Small intestine (tissue), 7 donors: ENCODE measurements around the gene GLIPR1. TPM values are rescaled to one million over a fixed set of nuclear protein-coding genes. Genes with fewer than 3 reads are reported as not detected.
"Not testable (repeated sequence)": the region's sequence is repeated elsewhere in the genome, so short reads cannot be mapped to it uniquely, and the experiment has no call there.

Experiments
- DNase-seq, 2 donors: peaks; one replicate each; pipeline versions ENCODE4 v3.0.0 to v3.0.0-alpha.2; 2013
- FAIRE-seq: peaks from 2 replicates; lab custom pipeline; 2012; peaks lifted over from hg19 to GRCh38; lab: Jason Lieb, UNC
- H3K27ac ChIP-seq, 3 donors: one replicate each; pipeline ENCODE4 v1.5.1; 2013; ENCODE audit warnings: low read length in 2 of 3, mild to moderate bottlenecking in 2 of 3, control low read depth in 1 of 3, inconsistent platforms in 1 of 3, low read depth in 1 of 3, moderate library complexity in 1 of 3
- H3K27me3 ChIP-seq, 3 donors: one replicate each; pipeline ENCODE4 v1.6.1; 2013; ENCODE audit warnings: low read length in 3 of 3, inconsistent platforms in 1 of 3; ENCODE audit not compliant: control insufficient read depth in 3 of 3, insufficient read depth in 3 of 3
- H3K36me3 ChIP-seq, 3 donors: one replicate each; pipeline ENCODE4 v1.6.1; 2013; ENCODE audit warnings: low read length in 3 of 3, inconsistent platforms in 1 of 3, low read depth in 1 of 3, mild to moderate bottlenecking in 1 of 3, moderate library complexity in 1 of 3; ENCODE audit not compliant: control insufficient read depth in 3 of 3, insufficient read depth in 2 of 3
- H3K4me1 ChIP-seq, 3 donors: one replicate each; pipeline ENCODE4 v1.6.1; 2013; ENCODE audit warnings: low read length in 2 of 3, inconsistent platforms in 1 of 3, low read depth in 1 of 3, mild to moderate bottlenecking in 1 of 3, moderate library complexity in 1 of 3; ENCODE audit not compliant: control insufficient read depth in 3 of 3, insufficient read depth in 2 of 3
- H3K4me3 ChIP-seq, 3 donors: one replicate each; pipeline ENCODE4 v1.5.1; 2013; ENCODE audit warnings: low read length in 3 of 3, control low read depth in 1 of 3, inconsistent platforms in 1 of 3, low read depth in 1 of 3, mild to moderate bottlenecking in 1 of 3, moderate library complexity in 1 of 3
- H3K9me3 ChIP-seq, 2 donors: one replicate each; pipeline ENCODE4 v1.6.1; 2013; ENCODE audit warnings: low read depth in 1 of 2, low read length in 1 of 2; ENCODE audit not compliant: control insufficient read depth in 2 of 2, insufficient read depth in 1 of 2
- WGBS, 3 donors: extraction: QIAGEN DNeasy Blood & Tissue Kit; methylation state at CpG; one replicate each; pipeline ENCODE4 v1.1.7; 2013; 5-methylcytosine and 5-hydroxymethylcytosine counted together
- polyA plus RNA-seq, 4 donors: library from polyadenylated mRNA; stranded (reverse) in 3 of 4; unstranded in 1 of 4; fragments of 200-250 nt in 3 of 4; fragments of 120-200 nt in 1 of 4; gene quantifications; one replicate each; pipeline versions ENCODE4 v1.2.1 to v1.2.3, GENCODE V29; 2013
- donor health status: healthy with polysubstance abuse.
- donor health status: control.
- donor health status: control.
- donor health status: Bipolar disorder and iron deficiency.
- donor health status: healthy.

GLIPR1 gene
- polyA plus RNA-seq, 4 donors, result 2.5 to 8.1 (median 3.0) TPM

DNA sequence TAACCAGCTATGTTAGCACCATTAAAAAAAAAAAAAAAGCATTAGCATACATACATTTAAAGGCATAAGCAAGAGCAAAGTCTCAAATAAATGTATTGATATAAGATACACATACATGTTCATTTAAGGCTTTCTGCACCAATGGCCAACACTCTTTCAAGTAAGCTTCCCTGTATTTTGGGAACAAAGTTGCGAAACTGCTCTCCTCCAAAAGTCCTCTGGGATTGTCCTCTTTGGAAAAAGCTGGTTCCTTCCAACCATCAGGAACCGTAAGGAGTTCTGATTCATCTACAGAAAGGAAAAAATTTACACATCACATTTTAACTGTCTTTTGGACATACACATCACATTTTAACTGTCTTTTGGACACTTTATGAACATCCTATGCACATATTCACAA, 27.6 kb downstream of the GLIPR1 start:
- WGBS, 3 donors, result 84 to 95% (median 89%) methylated on average over 2 of the region's 2 CpGs
- FAIRE-seq (no peak), DNase-seq (no peak)
- H3K9me3 ChIP-seq, result no peaks in the 10 kb centered on the region
- H3K4me1 ChIP-seq, result peaks cover 0 to 2% (median 0%) of the 10 kb centered on the region in 3 donors
- no peaks in the 10 kb centered on the region for H3K27me3 ChIP-seq
- no peak overlapping the region for H3K27ac ChIP-seq
- H3K4me3 ChIP-seq, result no peak overlapping the region
- no peaks in the 10 kb centered on the region for H3K36me3 ChIP-seq

GRCh38 chr12:75509621-75510020, 29.1 kb downstream of the GLIPR1 start:
- Histone ChIP-seq H3K27ac (no peak overlapping the region), H3K4me3 (no peak overlapping the region)
- WGBS, 3 donors, result 64 to 76% (median 76%) methylated on average over 3 to 4 of the region's 4 CpGs

GRCh38 chr12:75511116-75512048, 30.8 kb downstream of the GLIPR1 start, which contains the start of gene KRR1:
KRR1 (minus strand) TSS chr12:75511609; CDS start chr12:75511597, 12 bp downstream.
- Histone ChIP-seq H3K4me1 (peaks cover 0 to 2% (median 0%) of the 10 kb centered on the region in 3 donors), H3K27ac (peak within 1 kb of the TSS; percentile 54 to 89 (median 64)), H3K4me3 (peak within 1 kb of the TSS; percentile 52 to 97 (median 87)), H3K9me3 (no peaks in the 10 kb centered on the region), H3K27me3 (no peaks in the 10 kb centered on the region), H3K36me3 (no peaks in the 10 kb centered on the region)
- WGBS, 3 donors, result 3 to 6% (median 5%) methylated on average over 47 of the region's 47 CpGs
- peak; percentile 98 to 99 for DNase-seq
- peak; percentile 70 for FAIRE-seq

More at GRCh38 chr12:75509621-75510020, 29.1 kb downstream of the GLIPR1 start:
- Histone ChIP-seq H3K9me3 (no peaks in the 10 kb centered on the region), H3K4me1 (peaks cover 0 to 2% (median 0%) of the 10 kb centered on the region in 3 donors), H3K27me3 (no peaks in the 10 kb centered on the region), H3K36me3 (no peaks in the 10 kb centered on the region)
- DNase-seq (no peak), FAIRE-seq (no peak)

DNA sequence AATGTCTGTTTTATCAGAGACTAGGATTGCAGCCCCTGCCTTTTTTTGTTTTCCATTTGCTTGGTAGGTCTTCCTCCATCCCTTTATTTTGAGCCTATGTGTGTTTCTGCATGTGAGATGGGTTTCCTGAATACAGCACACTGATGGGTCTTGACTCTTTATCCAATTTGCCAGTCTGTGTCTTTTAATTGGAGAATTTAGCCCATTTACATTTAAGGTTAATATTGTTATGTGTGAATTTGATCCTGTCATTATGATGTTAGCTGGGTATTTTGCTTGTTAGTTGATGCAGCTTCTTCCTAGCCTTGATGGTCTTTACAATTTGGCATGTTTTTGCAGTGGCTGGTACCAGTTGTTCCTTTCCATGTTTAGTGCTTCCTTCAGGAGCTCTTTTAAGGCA, 40.7 kb downstream of the GLIPR1 start:
- H3K9me3 ChIP-seq, H3K4me3 ChIP-seq, H3K27ac ChIP-seq, H3K27me3 ChIP-seq, DNase-seq, H3K36me3 ChIP-seq, H3K4me1 ChIP-seq, FAIRE-seq: not testable (repeated sequence)

GRCh38 chr12:75522124-75522523, 41.6 kb downstream of the GLIPR1 start:
- H3K36me3 ChIP-seq, H3K27me3 ChIP-seq, H3K9me3 ChIP-seq, H3K27ac ChIP-seq, DNase-seq, H3K4me1 ChIP-seq, FAIRE-seq, H3K4me3 ChIP-seq: not testable (repeated sequence)
- WGBS, 3 donors, result 88 to 90% (median 89%) methylated on average over 5 of the region's 5 CpGs

DNA sequence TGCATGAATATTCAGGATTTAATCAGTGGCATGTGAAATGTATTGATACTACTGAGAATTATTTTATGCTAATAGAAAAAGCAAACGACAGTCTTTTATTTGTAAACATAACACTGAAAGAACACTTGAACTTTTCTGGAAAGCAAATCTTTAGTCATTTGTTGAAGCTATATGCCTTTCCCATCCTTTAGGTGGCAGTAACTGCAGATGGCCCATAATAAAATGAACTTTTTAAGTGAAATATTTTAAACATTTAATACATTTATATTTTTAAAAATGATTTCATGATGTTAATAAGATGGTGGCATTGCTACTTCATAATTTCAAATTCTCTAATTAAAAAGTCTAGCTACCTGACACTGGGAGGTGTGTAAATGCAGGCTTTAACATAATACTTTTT, 44.7 kb downstream of the GLIPR1 start:
- H3K4me1 ChIP-seq, result no peaks in the 10 kb centered on the region
- DNase-seq (no peak), FAIRE-seq (no peak)
- H3K27ac ChIP-seq, result no peak overlapping the region
- no peaks in the 10 kb centered on the region for H3K36me3 ChIP-seq
- H3K4me3 ChIP-seq, result no peak overlapping the region
- H3K27me3 ChIP-seq, result no peaks in the 10 kb centered on the region
- H3K9me3 ChIP-seq, result no peaks in the 10 kb centered on the region
- WGBS, 3 donors, result 33 to 51% (median 40%) methylated on average over 1 of the region's 1 CpG

- H3K27me3 ChIP-seq, result no peaks in the 10 kb centered on the region
- FAIRE-seq, result no peak
- H3K4me3 ChIP-seq, result no peak overlapping the region
- WGBS, 3 donors, result 28 to 33% (median 30%) methylated on average over 4 of the region's 4 CpGs
- no peaks in the 10 kb centered on the region for H3K36me3 ChIP-seq
- no peak overlapping the region for H3K27ac ChIP-seq
- no peaks in the 10 kb centered on the region for H3K9me3 ChIP-seq
- no peaks in the 10 kb centered on the region for H3K4me1 ChIP-seq
- peak; percentile 55 to 61 for DNase-seq
Observed at GRCh38 chr12:75526655-75527511, 46.3 kb downstream of the GLIPR1 start.

GRCh38 chr12:75528272-75528671, 47.7 kb downstream of the GLIPR1 start:
- Histone ChIP-seq H3K9me3 (no peaks in the 10 kb centered on the region), H3K4me1 (no peaks in the 10 kb centered on the region), H3K36me3 (no peaks in the 10 kb centered on the region), H3K27ac (no peak overlapping the region), H3K4me3 (no peak overlapping the region), H3K27me3 (no peaks in the 10 kb centered on the region)
- 45 to 65% (median 46%) methylated on average over 2 of the region's 2 CpGs for WGBS, 3 donors
- FAIRE-seq (no peak), DNase-seq (no peak)
